IMR-90 (cell line): ENCODE data around the gene DNAH3. TPM values are rescaled to one million over a fixed set of nuclear protein-coding genes. Genes with fewer than 3 reads are reported as not detected.

Experiments used
- ATAC-seq: fragments of 200-7000 bp; cut with Tn5 transposase; 2 replicates; pipeline ENCODE4 v1.9.1; 2020; ENCODE audit warnings: low read depth, mild to moderate bottlenecking, moderate library complexity
- BruUV-seq: library from RNA; stranded (reverse); fragments of 400-500 nt; replicated peaks from 2 replicates; lab custom pipeline; 2021; lab: Mats Ljungman, UMichigan
- CTCF ChIA-PET: fragments of 300-600 bp; formaldehyde crosslinking; extraction: SDS; loops from one replicate; lab custom pipeline; 2021; ENCODE audit warnings: antibody characterized with exemption; lab: Yijun Ruan, JAX
- POLR2A ChIA-PET: fragments of 300-600 bp; sonication (Branson Sonifier 250); formaldehyde crosslinking; loops from one replicate; lab custom pipeline; 2022; ENCODE audit warnings: antibody characterized with exemption; ENCODE audit not compliant: unreplicated experiment; lab: Charles Lee
- DNase-seq: peaks from one replicate; pipeline ENCODE4 v3.0.0; 2013
- H2AFZ ChIP-seq: replicated peaks from 2 replicates; pipeline ENCODE3; 2013; ENCODE audit warnings: low read length, mild to moderate bottlenecking; ENCODE audit not compliant: poor library complexity
- H2AK5ac ChIP-seq: 2 replicates; pipeline ENCODE4 v1.6.1; 2013; ENCODE audit warnings: low read depth, low read length, inconsistent platforms
- H2AK9ac ChIP-seq: replicated peaks from 2 replicates; pipeline ENCODE3; 2013; ENCODE audit warnings: mild to moderate bottlenecking, low read depth, low read length, moderate library complexity; ENCODE audit not compliant: poor library complexity
- H2BK120ac ChIP-seq: 2 replicates; pipeline ENCODE4 v1.6.1; 2013; ENCODE audit warnings: low read depth, low read length, inconsistent platforms
- H2BK15ac ChIP-seq: 3 replicates; pipeline ENCODE4 v1.6.1; 2013; ENCODE audit warnings: low read depth, low read length, inconsistent platforms
- H2BK20ac ChIP-seq: 2 replicates; pipeline ENCODE4 v1.6.1; 2013; ENCODE audit warnings: low read depth, mild to moderate bottlenecking, inconsistent platforms, low read length, moderate library complexity
- H2BK5ac ChIP-seq: 2 replicates; pipeline ENCODE4 v1.6.1; 2013; ENCODE audit warnings: mild to moderate bottlenecking, low read depth, low read length, inconsistent platforms; ENCODE audit not compliant: poor library complexity, severe bottlenecking
- H3K14ac ChIP-seq: replicated peaks from 2 replicates; pipeline ENCODE4 v1.6.1; 2013; ENCODE audit warnings: low read depth, low read length, inconsistent platforms
- H3K18ac ChIP-seq: 2 replicates; pipeline ENCODE4 v1.6.1; 2013; ENCODE audit warnings: low read depth, low read length, control low read depth
- H3K23ac ChIP-seq: 2 replicates; pipeline ENCODE4 v1.6.1; 2013; ENCODE audit warnings: low read depth, low read length, inconsistent platforms
- H3K27ac ChIP-seq: 2 replicates; pipeline ENCODE4 v1.5.1; 2013; ENCODE audit warnings: mild to moderate bottlenecking, control low read depth, low read length; ENCODE audit not compliant: insufficient read depth
- H3K27me3 ChIP-seq: 2 replicates; pipeline ENCODE4 v1.6.1; 2013; ENCODE audit warnings: low read length; ENCODE audit not compliant: control insufficient read depth, insufficient read depth
- H3K36me3 ChIP-seq: 2 replicates; pipeline ENCODE4 v1.6.1; 2013; ENCODE audit warnings: low read length, mixed read lengths; ENCODE audit not compliant: control insufficient read depth, insufficient read depth
- H3K4ac ChIP-seq: 2 replicates; pipeline ENCODE4 v1.6.1; 2013; ENCODE audit warnings: low read depth, low read length, inconsistent platforms
- H3K4me1 ChIP-seq: 2 replicates; pipeline ENCODE4 v1.6.1; 2013; ENCODE audit warnings: low read length, mixed read lengths; ENCODE audit not compliant: control insufficient read depth, insufficient read depth
- H3K4me2 ChIP-seq: 2 replicates; pipeline ENCODE4 v1.6.1; 2013; ENCODE audit warnings: low read depth, mild to moderate bottlenecking, control low read depth, low read length, moderate library complexity
- H3K4me3 ChIP-seq: 2 replicates; pipeline ENCODE4 v1.5.1; 2013; ENCODE audit warnings: low read depth, mild to moderate bottlenecking, control low read depth, low read length, moderate library complexity; ENCODE audit not compliant: insufficient read depth
- H3K56ac ChIP-seq: 2 replicates; pipeline ENCODE4 v1.6.1; 2013; ENCODE audit warnings: low read length, inconsistent platforms; ENCODE audit not compliant: insufficient read depth; ENCODE audit errors: extremely low read depth
- H3K79me1 ChIP-seq, 2 experiments: 2 replicates each; pipeline ENCODE4 v1.6.1; 2013; ENCODE audit warnings: low read length in 2 of 2, inconsistent platforms in 1 of 2, low read depth in 1 of 2
- H3K9ac ChIP-seq: 2 replicates; pipeline ENCODE4 v1.6.1; 2013; ENCODE audit warnings: low read depth, low read length, control low read depth
- H3K9me1 ChIP-seq: 2 replicates; pipeline ENCODE4 v1.6.1; 2013; ENCODE audit warnings: low read length, inconsistent platforms; ENCODE audit not compliant: insufficient read depth
- H3K9me3 ChIP-seq: 2 replicates; pipeline ENCODE4 v1.6.1; 2013; ENCODE audit warnings: low read length; ENCODE audit not compliant: control insufficient read depth, insufficient read depth
- H4K20me1 ChIP-seq: 2 replicates; pipeline ENCODE4 v1.6.1; 2013; ENCODE audit warnings: low read length, inconsistent platforms; ENCODE audit not compliant: insufficient read depth
- H4K5ac ChIP-seq: 2 replicates; pipeline ENCODE4 v1.6.1; 2013; ENCODE audit warnings: mild to moderate bottlenecking, low read depth, low read length, control low read depth
- H4K8ac ChIP-seq, 2 experiments: 2 replicates each; pipeline ENCODE4 v1.6.1; 2013; ENCODE audit warnings: low read depth in 2 of 2, low read length in 2 of 2, control low read depth in 1 of 2, inconsistent platforms in 1 of 2
- H4K91ac ChIP-seq: 2 replicates; pipeline ENCODE4 v1.6.1; 2013; ENCODE audit warnings: low read depth, low read length, inconsistent platforms; ENCODE audit not compliant: insufficient read depth
- BHLHE40 ChIP-seq: fragments of 150-350 bp; IDR thresholded peaks from 2 replicates; pipeline ENCODE4 v1.6.1; 2016; ENCODE audit warnings: mild to moderate bottlenecking, low read depth, low read length
- CHD1 ChIP-seq: IDR thresholded peaks from 2 replicates; pipeline ENCODE4 v1.6.1; 2012; ENCODE audit warnings: low read depth, low read length, improper control_type of control experiment
- MAFK ChIP-seq: IDR thresholded peaks from 2 replicates; pipeline ENCODE4 v1.6.1; 2012; ENCODE audit warnings: low read depth, low read length, improper control_type of control experiment
- MAZ ChIP-seq: IDR thresholded peaks from 2 replicates; pipeline ENCODE4 v1.6.1; 2012; ENCODE audit warnings: low read depth, mild to moderate bottlenecking, low read length, improper control_type of control experiment, moderate library complexity, borderline replicate concordance
- MXI1 ChIP-seq: IDR thresholded peaks from 2 replicates; pipeline ENCODE4 v1.6.1; 2012; ENCODE audit warnings: low read depth, mild to moderate bottlenecking, low read length, moderate library complexity, borderline replicate concordance
- NFE2L2 ChIP-seq: fragments of 150-350 bp; IDR thresholded peaks from 2 replicates; pipeline ENCODE4 v1.6.1; 2016; ENCODE audit warnings: low read depth, mild to moderate bottlenecking, low read length
- RAD21 ChIP-seq: IDR thresholded peaks from 2 replicates; pipeline ENCODE4 v1.6.1; 2012; ENCODE audit warnings: low read length, improper control_type of control experiment
- RFX5 ChIP-seq: IDR thresholded peaks from 2 replicates; pipeline ENCODE4 v1.8.0; 2012; ENCODE audit warnings: low read depth, mild to moderate bottlenecking, low read length, moderate library complexity
- SMC3 ChIP-seq: fragments of 150-350 bp; IDR thresholded peaks from 2 replicates; pipeline ENCODE4 v1.6.1; 2016; ENCODE audit warnings: low read depth, mild to moderate bottlenecking, antibody characterized with exemption, low read length, moderate library complexity
- WGBS, 2 experiments: methylation state at CpG; one replicate each; pipeline versions ENCODE4 v1.1.5 to v1.1.7; 2013; ENCODE audit warnings: missing lambda C conversion rate in 2 of 2; ENCODE audit not compliant: insufficient read length in 1 of 2; ENCODE audit errors: extremely low coverage in 2 of 2; 5-methylcytosine and 5-hydroxymethylcytosine counted together
- dilution Hi-C: fragments of 300-500 bp; cut with HindIII; formaldehyde crosslinking; loops from one replicate; pipeline ENCODE4 v1.14.3; 2018; ENCODE audit warnings: low sequenced_read_pairs; ENCODE audit not compliant: unreplicated experiment
- in situ Hi-C: fragments of 300-500 bp; cut with MboI; formaldehyde crosslinking; loops from 3 replicates; pipeline ENCODE4 v1.14.3; 2019; ENCODE audit warnings: low sequenced_read_pairs, inconsistent platforms, mixed read lengths
- intact Hi-C: fragments of 100-400 bp; cut with micrococcal nuclease; formaldehyde crosslinking; loops from 2 replicates; pipeline ENCODE4 v1.10.0; 2022
- polyA plus RNA-seq, 3 experiments: library from polyadenylated mRNA; depleted of rRNA; stranded (reverse); fragments of >200 nt; gene quantifications; 2 replicates each; pipeline ENCODE4 v1.2.3, GENCODE V29; 2012; ENCODE audit warnings: low replicate concordance in 1 of 3
- total RNA-seq: library from RNA; depleted of rRNA; stranded (reverse); fragments of >200 nt; gene quantifications from 2 replicates; pipeline ENCODE4 v1.2.3, GENCODE V29; 2012
- TF ChIP-seq, protein P1 (sequence below): conservative IDR thresholded peaks from 2 replicates; pipeline ENCODE4 v1.5.1; 2012; ENCODE audit warnings: mild to moderate bottlenecking, low read depth, low read length, improper control_type of control experiment
- TF ChIP-seq, protein P2 (sequence below): fragments of 150-350 bp; IDR thresholded peaks from 2 replicates; pipeline ENCODE4 v1.6.1; 2016; ENCODE audit warnings: low read depth, mild to moderate bottlenecking, low read length, moderate library complexity, borderline replicate concordance
- TF ChIP-seq, protein P3 (sequence below): fragments of 150-350 bp; IDR thresholded peaks from 2 replicates; pipeline ENCODE4 v1.6.1; 2017; ENCODE audit warnings: mild to moderate bottlenecking, antibody characterized with exemption, low read length, low read depth

Gene DNAH3
- total and polyA plus RNA-seq, 2 of the 4 experiments (the other 2 are of a cell fraction), result not detected

DNA sequence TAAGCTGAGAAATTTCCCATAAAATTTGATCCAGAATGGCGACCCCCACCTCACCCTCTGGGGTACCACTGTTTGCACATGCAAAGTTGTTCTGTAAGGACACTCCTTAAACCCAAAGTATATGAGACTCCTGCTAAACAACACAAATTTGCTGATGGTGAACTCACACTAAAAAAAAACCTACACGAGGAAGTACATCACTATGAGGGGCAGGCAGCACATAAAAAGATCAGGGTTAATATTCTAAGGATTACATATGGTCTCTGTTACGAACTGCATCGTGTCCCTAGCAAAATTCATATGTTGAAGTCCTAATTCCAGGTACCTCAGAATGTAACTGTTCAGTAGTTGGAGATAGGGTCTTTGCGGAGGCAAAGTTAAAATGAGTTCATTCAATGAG lies 189.7 kb downstream of the DNAH3 start:
- no peak overlapping the region for H3K23ac ChIP-seq
- H4K20me1 ChIP-seq, result no peaks in the 10 kb centered on the region
- 20% methylated on average over 1 of the region's 5 CpGs; no CpG with 5 or more reads in 1 of the 2 experiments for WGBS, 2 experiments
- TF ChIP-seq SMC3, result no peak
- no peak for TF ChIP-seq MAZ
- TF ChIP-seq, protein P1, sequence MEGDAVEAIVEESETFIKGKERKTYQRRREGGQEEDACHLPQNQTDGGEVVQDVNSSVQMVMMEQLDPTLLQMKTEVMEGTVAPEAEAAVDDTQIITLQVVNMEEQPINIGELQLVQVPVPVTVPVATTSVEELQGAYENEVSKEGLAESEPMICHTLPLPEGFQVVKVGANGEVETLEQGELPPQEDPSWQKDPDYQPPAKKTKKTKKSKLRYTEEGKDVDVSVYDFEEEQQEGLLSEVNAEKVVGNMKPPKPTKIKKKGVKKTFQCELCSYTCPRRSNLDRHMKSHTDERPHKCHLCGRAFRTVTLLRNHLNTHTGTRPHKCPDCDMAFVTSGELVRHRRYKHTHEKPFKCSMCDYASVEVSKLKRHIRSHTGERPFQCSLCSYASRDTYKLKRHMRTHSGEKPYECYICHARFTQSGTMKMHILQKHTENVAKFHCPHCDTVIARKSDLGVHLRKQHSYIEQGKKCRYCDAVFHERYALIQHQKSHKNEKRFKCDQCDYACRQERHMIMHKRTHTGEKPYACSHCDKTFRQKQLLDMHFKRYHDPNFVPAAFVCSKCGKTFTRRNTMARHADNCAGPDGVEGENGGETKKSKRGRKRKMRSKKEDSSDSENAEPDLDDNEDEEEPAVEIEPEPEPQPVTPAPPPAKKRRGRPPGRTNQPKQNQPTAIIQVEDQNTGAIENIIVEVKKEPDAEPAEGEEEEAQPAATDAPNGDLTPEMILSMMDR, result no peak
- TF ChIP-seq MXI1, result no peak
- TF ChIP-seq MAFK, result no peak
- TF ChIP-seq CHD1, result no peak
- TF ChIP-seq, protein P2, sequence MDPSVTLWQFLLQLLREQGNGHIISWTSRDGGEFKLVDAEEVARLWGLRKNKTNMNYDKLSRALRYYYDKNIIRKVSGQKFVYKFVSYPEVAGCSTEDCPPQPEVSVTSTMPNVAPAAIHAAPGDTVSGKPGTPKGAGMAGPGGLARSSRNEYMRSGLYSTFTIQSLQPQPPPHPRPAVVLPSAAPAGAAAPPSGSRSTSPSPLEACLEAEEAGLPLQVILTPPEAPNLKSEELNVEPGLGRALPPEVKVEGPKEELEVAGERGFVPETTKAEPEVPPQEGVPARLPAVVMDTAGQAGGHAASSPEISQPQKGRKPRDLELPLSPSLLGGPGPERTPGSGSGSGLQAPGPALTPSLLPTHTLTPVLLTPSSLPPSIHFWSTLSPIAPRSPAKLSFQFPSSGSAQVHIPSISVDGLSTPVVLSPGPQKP, result no peak
- TF ChIP-seq, protein P3, sequence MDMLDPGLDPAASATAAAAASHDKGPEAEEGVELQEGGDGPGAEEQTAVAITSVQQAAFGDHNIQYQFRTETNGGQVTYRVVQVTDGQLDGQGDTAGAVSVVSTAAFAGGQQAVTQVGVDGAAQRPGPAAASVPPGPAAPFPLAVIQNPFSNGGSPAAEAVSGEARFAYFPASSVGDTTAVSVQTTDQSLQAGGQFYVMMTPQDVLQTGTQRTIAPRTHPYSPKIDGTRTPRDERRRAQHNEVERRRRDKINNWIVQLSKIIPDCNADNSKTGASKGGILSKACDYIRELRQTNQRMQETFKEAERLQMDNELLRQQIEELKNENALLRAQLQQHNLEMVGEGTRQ, result no peak
- no peak for TF ChIP-seq NFE2L2
- TF ChIP-seq BHLHE40, result no peak
- no peak for TF ChIP-seq RAD21
- no peak for TF ChIP-seq RFX5
- BruUV-seq, result no TSS peak
- dilution Hi-C loops, result no loop called here
- no peak overlapping the region for H2BK5ac ChIP-seq
- H3K4me1 ChIP-seq, result peaks cover 2% of the 10 kb centered on the region; the same call in 1 of the 2 replicates
- no peak overlapping the region for H3K18ac ChIP-seq
- ATAC-seq (no peak), DNase-seq (no peak)
- no peak overlapping the region for H3K4me3 ChIP-seq
- no peak overlapping the region for H4K91ac ChIP-seq
- H3K9me3 ChIP-seq, result no peaks in the 10 kb centered on the region
- no peaks in the 10 kb centered on the region for H3K36me3 ChIP-seq
- no peak overlapping the region for H3K4me2 ChIP-seq
- H2BK120ac ChIP-seq, result no peak overlapping the region
- no peak overlapping the region for H2AFZ ChIP-seq
- no peak overlapping the region for H3K4ac ChIP-seq
- ChIA-PET CTCF (no interaction called here), POLR2A (no interaction called here)
- H3K27me3 ChIP-seq, result peaks cover 2% of the 10 kb centered on the region; the same call in 1 of the 2 replicates
- H3K79me1 ChIP-seq, result no peaks in the 10 kb centered on the region
- H3K14ac ChIP-seq, result no peak overlapping the region
- in situ Hi-C loops, result no loop called here
- H3K27ac ChIP-seq, result no peak overlapping the region
- no peak overlapping the region for H4K5ac ChIP-seq
- H3K9me1 ChIP-seq, result no peaks in the 10 kb centered on the region
- no peak overlapping the region for H2AK5ac ChIP-seq
- H3K9ac ChIP-seq, result no peak overlapping the region
- H2BK15ac ChIP-seq, result no peak overlapping the region
- H2AK9ac ChIP-seq, result no peak overlapping the region
- intact Hi-C loops, result no loop called here
- no peak overlapping the region for H2BK20ac ChIP-seq
- H4K8ac ChIP-seq, result no peak overlapping the region
- no peak overlapping the region for H3K56ac ChIP-seq
